GM08714 (cell line): ENCODE measurements around the gene UQCC5.

Experiments
- H3K4me3 ChIP-seq: fragments of 200-500 bp; sonication (Bioruptor generic); 2 replicates; pipeline ENCODE4 v1.5.1; 2014; ENCODE audit warnings: mild to moderate bottlenecking, low read length, inconsistent platforms
- ZNF274 ChIP-seq: IDR thresholded peaks from 2 replicates; pipeline ENCODE4 v1.6.1; 2012; ENCODE audit warnings: mild to moderate bottlenecking, low read depth, low read length

Gene UQCC5

DNA sequence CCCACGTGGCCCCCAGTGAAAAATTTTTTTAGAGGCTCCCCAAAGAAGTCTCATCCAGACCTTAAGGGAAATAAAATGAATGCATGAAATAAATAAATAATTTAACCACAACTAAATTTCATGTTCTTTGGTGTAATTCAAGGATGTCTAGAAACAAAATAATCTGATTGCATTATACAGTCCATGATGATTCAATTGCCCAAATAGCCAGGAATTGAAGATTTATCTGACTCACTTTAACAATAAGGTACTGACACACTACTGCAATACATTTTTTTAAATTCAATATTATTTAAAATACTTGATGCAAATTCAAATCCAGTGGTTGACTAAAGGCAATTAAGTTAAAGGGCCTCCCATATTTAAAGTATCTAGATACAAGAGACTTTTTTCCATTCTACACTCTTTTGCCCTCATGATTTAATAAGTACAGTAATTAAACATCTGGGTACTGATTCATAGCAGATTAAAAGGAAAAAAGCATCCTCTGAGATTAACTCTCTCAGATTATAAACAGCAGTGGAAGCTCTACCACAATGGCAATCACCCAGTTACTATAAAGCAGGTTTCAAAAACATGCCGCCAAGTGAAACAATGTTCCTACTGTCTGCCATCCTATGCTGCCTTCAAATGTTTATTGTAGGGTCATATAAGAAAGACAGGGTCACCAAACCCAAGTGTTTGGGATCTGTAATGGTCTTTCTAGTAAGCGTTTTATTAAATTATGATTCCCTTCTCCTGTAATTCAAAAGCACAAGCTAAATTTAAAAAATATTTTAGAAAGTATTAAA, 9.9 kb downstream of the UQCC5 start:
- H3K4me3 ChIP-seq = no peak overlapping the region
- no peak for TF ChIP-seq ZNF274

DNA sequence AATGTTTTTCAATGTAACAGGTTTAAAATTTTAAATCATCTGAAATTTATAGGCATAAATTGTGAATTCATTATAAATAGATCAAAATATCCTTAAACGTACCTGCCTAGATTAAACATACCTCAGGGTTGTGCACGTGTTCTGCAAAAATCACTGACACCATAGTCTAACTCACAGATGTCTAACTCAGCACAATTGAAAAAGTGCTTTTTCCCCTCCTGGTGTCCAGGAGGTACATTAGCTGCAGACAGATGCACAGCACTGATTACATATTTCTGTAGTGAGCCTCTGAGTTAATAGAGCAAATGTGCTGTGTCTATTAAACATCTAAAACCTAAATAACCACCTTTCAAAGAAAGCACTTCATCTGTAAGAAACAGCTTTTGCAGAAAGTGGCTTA, 10.7 kb downstream of the UQCC5 start:
- no peak overlapping the region for H3K4me3 ChIP-seq
- TF ChIP-seq ZNF274 = no peak

GRCh38 chr3:52551118-52551517, 14.7 kb downstream of the UQCC5 start:
- no peak overlapping the region for H3K4me3 ChIP-seq
- TF ChIP-seq ZNF274 = no peak

- H3K4me3 ChIP-seq = no peak overlapping the region
- no peak for TF ChIP-seq ZNF274
Observed at GRCh38 chr3:52552089-52552488, 15.7 kb downstream of the UQCC5 start.

DNA sequence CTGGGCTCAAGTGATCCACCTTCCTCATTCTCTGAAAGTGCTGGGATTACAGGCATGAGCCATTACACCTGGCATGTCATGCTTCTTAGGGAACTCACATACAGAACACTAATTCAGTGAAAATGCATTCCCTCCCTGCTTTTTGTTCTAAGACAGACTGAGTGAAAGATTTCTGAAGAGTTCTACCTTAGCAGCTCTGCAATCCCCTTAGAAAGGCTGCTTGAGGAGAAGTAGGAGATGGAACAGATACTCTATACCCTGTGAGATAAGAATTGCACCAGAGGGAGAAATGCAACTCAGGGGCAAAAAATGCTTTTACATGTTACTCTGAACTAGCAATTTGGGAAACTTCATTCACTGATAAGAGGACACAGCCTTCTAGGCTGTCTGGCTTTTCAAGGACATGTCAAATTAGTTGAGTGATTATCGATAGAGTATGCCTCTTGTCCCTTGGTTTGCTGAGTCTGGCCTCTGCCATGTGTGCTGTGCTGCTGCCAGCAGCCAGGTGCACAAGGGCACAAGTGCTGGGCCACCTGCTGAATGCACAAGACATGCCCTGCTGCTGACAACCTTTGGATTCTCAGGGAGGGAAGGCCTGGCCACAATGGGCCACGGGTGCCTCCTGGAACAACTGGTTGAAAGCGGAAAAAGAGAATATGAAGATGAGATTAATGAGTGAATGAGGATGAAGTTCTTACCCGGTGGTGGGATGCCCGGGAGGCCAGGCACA, 17.8 kb downstream of the UQCC5 start:
- no peak for TF ChIP-seq ZNF274
- no peak overlapping the region for H3K4me3 ChIP-seq

DNA sequence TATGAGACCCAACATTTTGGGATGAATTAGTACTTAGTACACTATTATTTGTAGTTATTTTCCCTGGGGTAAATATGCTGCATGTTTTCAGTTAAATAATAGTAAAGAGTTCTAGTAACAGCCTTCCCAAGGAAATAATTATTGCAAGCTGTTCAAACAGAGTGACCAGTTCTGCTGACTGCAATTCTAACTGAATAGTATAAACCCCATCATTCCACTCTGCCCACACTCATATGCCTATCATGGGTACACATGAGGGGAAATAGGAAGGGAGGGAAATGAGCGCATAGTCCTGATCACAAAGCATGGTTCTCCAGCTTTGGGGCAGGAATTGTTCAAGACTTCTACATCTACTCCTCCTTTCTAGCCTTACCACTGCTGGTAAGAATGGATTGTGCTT, 18.7 kb downstream of the UQCC5 start:
- no peak for TF ChIP-seq ZNF274
- H3K4me3 ChIP-seq = no peak overlapping the region

- TF ChIP-seq ZNF274 = no peak
- no peak overlapping the region for H3K4me3 ChIP-seq
Observed at GRCh38 chr3:52557011-52557960, 20.9 kb downstream of the UQCC5 start.

DNA sequence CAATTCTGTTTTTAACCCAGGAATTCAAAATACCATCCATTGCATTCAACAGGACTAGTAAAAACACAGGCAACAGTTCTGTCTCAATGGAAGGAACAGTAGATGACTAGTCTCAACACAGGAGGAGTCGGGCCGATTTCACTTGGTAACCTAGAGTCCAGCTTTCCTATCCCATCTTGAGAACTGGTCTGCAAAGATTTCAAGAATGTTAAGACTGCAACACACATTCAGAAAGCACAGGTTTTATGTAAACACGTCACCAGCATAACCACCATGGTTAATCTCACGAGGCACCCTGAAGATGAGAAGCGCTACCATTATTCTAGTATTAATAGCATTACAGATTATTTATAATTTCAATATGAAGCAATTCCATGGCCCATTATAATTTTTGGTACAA, 22.0 kb downstream of the UQCC5 start:
- H3K4me3 ChIP-seq = no peak overlapping the region
- no peak for TF ChIP-seq ZNF274

- no peak overlapping the region for H3K4me3 ChIP-seq
- TF ChIP-seq ZNF274 = no peak
Observed at GRCh38 chr3:52561028-52561747, 24.8 kb downstream of the UQCC5 start.

DNA sequence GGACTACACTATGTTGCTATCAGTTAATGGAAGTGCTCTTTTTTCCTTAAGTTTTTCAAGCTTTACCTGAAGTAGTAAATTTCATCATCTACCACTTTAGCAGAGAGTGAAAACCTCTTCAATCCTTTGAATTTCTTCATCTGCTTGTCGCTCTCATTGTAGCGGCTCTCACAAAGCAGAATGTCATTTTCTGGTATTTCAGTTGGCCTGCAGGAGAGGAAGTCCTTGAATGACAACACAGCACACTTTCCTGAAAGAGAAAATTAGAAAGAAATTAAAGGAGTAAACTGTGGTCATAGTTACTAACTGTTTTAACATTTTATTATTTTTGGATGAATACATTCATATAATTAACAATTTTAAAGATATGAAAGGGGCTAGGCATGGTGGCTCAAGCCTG, 27.6 kb downstream of the UQCC5 start:
- H3K4me3 ChIP-seq = no peak overlapping the region
- no peak for TF ChIP-seq ZNF274

GRCh38 chr3:52568069-52568468, 31.7 kb downstream of the UQCC5 start:
- TF ChIP-seq ZNF274 = no peak
- no peak overlapping the region for H3K4me3 ChIP-seq

GRCh38 chr3:52570076-52570475, 33.7 kb downstream of the UQCC5 start:
- no peak for TF ChIP-seq ZNF274
- H3K4me3 ChIP-seq = no peak overlapping the region

DNA sequence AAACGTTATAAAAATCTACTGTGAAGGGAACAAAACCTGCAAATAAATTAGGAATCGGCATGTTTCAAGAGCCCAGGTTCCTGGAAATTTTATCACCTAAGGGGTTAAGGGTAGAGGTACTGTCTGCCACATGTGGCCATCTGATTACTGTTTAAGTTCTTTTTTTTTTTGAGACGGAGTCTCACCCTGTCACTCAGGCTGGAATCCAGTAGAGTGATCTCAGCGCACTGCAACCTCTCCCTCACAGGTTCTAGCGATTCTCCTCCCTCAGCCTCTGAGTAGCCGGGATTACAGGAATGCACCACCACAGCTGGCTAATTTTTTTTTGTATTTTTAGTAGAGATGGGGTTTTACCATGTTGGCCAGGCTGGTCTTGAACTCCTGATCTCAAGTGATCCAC, 35.8 kb downstream of the UQCC5 start:
- no peak for TF ChIP-seq ZNF274

More for the DNA sequence above, 35.8 kb downstream of the UQCC5 start:
- no peak overlapping the region for H3K4me3 ChIP-seq
